Measurements from ENCODE around the gene ZBTB42.

ZBTB42 gene

DNA sequence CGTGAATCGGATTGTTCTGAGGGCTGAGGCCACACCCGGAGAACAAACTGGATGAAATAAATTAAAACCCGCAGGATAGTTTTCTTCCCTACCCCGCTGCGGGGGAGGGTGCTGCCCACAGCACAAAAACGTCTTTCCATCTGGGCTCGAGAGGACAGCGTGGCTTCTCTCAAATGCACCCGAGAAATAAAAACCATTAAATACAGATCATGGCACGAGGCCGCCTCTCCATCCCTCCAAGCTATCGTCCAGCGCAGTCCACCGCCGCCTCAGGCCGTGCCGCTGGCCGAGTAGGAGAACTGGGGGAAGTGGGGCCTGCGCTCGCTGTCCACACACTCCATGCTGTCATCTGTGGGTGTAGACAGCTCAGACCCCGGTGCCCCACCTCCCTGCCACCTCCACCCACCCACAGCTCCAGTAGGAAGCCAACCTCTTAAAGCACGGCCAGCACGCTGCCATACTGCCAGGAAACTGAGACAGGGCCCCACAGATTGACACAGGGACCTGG is 30.8 kb upstream of the ZBTB42 start:
- Histone ChIP-seq H3K9me3 (ENCODE audit: control insufficient read depth, insufficient read depth, low read depth, low read length) (no peaks in the 10 kb centered on the region), H3K36me3 (ENCODE audit: control insufficient read depth in 2 of 2, insufficient read depth in 1 of 2, low read length in 2 of 2) (peaks cover 0 to 55% of the 10 kb centered on the region in 2 experiments; a peak in 2 of 3 replicates), H3K4me1 (ENCODE audit: control insufficient read depth, insufficient read depth, low read length) (peaks cover 4% of the 10 kb centered on the region; the same call in 1 of the 2 replicates), H3K27ac (ENCODE audit: extremely low read depth, low read depth, low read length) (no peak overlapping the region), H3K4me3 (ENCODE audit: low read depth, low read length) (no peak overlapping the region)
- TF ChIP-seq EGR2 (tag by site-specific recombination; IDR thresholded peaks at IDR 0.05; ENCODE audit: low read depth) (peak; percentile 79), SP2 (tag by site-specific recombination; IDR thresholded peaks at IDR 0.05) (no peak), ZNF112 (tag by site-specific recombination; IDR thresholded peaks at IDR 0.05) (no peak), ZFHX2 (tag by site-specific recombination; conservative IDR thresholded peaks at IDR 0.05) (peak; percentile 95), ZNF629 (tag by site-specific recombination; IDR thresholded peaks at IDR 0.05) (no peak)
- TF ChIP-seq, protein P1, sequence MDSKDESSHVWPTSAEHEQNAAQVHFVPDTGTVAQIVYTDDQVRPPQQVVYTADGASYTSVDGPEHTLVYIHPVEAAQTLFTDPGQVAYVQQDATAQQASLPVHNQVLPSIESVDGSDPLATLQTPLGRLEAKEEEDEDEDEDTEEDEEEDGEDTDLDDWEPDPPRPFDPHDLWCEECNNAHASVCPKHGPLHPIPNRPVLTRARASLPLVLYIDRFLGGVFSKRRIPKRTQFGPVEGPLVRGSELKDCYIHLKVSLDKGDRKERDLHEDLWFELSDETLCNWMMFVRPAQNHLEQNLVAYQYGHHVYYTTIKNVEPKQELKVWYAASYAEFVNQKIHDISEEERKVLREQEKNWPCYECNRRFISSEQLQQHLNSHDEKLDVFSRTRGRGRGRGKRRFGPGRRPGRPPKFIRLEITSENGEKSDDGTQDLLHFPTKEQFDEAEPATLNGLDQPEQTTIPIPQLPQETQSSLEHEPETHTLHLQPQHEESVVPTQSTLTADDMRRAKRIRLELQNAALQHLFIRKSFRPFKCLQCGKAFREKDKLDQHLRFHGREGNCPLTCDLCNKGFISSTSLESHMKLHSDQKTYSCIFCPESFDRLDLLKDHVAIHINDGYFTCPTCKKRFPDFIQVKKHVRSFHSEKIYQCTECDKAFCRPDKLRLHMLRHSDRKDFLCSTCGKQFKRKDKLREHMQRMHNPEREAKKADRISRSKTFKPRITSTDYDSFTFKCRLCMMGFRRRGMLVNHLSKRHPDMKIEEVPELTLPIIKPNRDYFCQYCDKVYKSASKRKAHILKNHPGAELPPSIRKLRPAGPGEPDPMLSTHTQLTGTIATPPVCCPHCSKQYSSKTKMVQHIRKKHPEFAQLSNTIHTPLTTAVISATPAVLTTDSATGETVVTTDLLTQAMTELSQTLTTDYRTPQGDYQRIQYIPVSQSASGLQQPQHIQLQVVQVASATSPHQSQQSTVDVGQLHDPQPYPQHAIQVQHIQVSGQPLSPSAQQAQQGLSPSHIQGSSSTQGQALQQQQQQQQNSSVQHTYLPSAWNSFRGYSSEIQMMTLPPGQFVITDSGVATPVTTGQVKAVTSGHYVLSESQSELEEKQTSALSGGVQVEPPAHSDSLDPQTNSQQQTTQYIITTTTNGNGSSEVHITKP (tag by site-specific recombination; IDR thresholded peaks at IDR 0.05): no peak
- POLR2A ChIA-PET: interaction anchor here (1.1 to 1.3 kb wide), 2 partner anchors 17 to 34 kb away, joined by 3 to 4 read pairs; partner anchors contain the start of gene SIVA1
- CTCF ChIA-PET: interaction anchor here (0.6 to 3.7 kb wide), 2 partner anchors 56 to 203 kb away, joined by 3 to 57 read pairs; no protein-coding TSS in a partner anchor

DNA sequence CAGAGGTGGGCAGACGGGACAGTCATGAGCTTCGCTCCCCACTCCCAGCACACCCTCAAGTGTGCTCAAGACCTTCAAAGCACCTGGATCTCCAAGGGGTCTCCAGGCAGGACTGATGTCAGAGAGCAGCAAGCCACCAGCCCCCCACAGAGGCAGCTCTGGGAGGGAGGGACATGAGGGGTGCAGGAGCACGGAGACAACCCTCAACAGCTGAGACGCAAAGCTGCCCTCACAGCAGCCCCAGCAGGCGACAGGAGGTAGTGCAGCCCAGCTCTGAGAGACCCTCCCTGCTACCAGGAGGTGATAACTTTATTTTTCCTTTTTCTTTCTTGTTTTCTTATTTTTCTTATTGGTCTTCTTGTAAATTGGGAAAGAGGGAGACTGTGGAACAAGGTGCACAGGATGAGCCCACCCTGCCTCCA is 30.0 kb upstream of the ZBTB42 start:
- TF ChIP-seq ZNF19 (tag by site-specific recombination; IDR thresholded peaks at IDR 0.05; ENCODE audit: low read depth) (no peak), SETDB1 (IDR thresholded peaks at IDR 0.05; ENCODE audit: insufficient read length, low read length) (peak; percentile 40), GLIS1 (tag by site-specific recombination; IDR thresholded peaks at IDR 0.05) (peak; percentile 69), GLIS2 (tag by site-specific recombination; IDR thresholded peaks at IDR 0.05) (0 out of 2 replicates have a peak, but pooled peaks have one; percentile 22), MYNN (tag by site-specific recombination; IDR thresholded peaks at IDR 0.05; ENCODE audit: borderline replicate concordance) (no peak), GFI1B (tag by site-specific recombination; IDR thresholded peaks at IDR 0.05) (no peak), ZBTB21 (tag by site-specific recombination; IDR thresholded peaks at IDR 0.05) (no peak), ZNF175 (tag by site-specific recombination; IDR thresholded peaks at IDR 0.05) (no peak), ZNF843 (tag by site-specific recombination; IDR thresholded peaks at IDR 0.05) (no peak), ZNF426 (tag by site-specific recombination; IDR thresholded peaks at IDR 0.05) (no peak), ZNF707 (tag by site-specific recombination; IDR thresholded peaks at IDR 0.05) (peak; percentile 58; the same call in 1 of the 2 replicates), KLF8 (tag by site-specific recombination; IDR thresholded peaks at IDR 0.05) (peak; percentile 47; the same call in 1 of the 2 replicates), ZNF600 (tag by site-specific recombination; IDR thresholded peaks at IDR 0.05) (no peak), ZNF335 (tag by site-specific recombination; conservative IDR thresholded peaks at IDR 0.05) (no peak)
- TF ChIP-seq, protein P2, sequence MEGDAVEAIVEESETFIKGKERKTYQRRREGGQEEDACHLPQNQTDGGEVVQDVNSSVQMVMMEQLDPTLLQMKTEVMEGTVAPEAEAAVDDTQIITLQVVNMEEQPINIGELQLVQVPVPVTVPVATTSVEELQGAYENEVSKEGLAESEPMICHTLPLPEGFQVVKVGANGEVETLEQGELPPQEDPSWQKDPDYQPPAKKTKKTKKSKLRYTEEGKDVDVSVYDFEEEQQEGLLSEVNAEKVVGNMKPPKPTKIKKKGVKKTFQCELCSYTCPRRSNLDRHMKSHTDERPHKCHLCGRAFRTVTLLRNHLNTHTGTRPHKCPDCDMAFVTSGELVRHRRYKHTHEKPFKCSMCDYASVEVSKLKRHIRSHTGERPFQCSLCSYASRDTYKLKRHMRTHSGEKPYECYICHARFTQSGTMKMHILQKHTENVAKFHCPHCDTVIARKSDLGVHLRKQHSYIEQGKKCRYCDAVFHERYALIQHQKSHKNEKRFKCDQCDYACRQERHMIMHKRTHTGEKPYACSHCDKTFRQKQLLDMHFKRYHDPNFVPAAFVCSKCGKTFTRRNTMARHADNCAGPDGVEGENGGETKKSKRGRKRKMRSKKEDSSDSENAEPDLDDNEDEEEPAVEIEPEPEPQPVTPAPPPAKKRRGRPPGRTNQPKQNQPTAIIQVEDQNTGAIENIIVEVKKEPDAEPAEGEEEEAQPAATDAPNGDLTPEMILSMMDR (tag by site-specific recombination; IDR thresholded peaks at IDR 0.05): 0 out of 2 replicates have a peak, but pooled peaks have one; percentile 45
- TF ChIP-seq, protein P3, sequence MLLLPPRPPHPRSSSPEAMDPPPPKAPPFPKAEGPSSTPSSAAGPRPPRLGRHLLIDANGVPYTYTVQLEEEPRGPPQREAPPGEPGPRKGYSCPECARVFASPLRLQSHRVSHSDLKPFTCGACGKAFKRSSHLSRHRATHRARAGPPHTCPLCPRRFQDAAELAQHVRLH (tag by site-specific recombination; IDR thresholded peaks at IDR 0.05): 0 out of 2 replicates have a peak, but pooled peaks have one; percentile 26
- TF ChIP-seq, protein P4, sequence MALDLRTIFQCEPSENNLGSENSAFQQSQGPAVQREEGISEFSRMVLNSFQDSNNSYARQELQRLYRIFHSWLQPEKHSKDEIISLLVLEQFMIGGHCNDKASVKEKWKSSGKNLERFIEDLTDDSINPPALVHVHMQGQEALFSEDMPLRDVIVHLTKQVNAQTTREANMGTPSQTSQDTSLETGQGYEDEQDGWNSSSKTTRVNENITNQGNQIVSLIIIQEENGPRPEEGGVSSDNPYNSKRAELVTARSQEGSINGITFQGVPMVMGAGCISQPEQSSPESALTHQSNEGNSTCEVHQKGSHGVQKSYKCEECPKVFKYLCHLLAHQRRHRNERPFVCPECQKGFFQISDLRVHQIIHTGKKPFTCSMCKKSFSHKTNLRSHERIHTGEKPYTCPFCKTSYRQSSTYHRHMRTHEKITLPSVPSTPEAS (tag by site-specific recombination; IDR thresholded peaks at IDR 0.05): no peak
- Histone ChIP-seq H3K4me1 (ENCODE audit: control insufficient read depth, insufficient read depth, low read length) (peaks cover 4% of the 10 kb centered on the region; the same call in 1 of the 2 replicates), H3K4me3 (ENCODE audit: low read depth, low read length) (no peak overlapping the region), H3K27ac (ENCODE audit: extremely low read depth, low read depth, low read length) (no peak overlapping the region), H3K36me3 (ENCODE audit: control insufficient read depth in 2 of 2, insufficient read depth in 1 of 2, low read length in 2 of 2) (peaks cover 0 to 62% of the 10 kb centered on the region in 2 experiments; a peak in 2 of 3 replicates), H3K9me3 (ENCODE audit: control insufficient read depth, insufficient read depth, low read depth, low read length) (no peaks in the 10 kb centered on the region)
- CTCF ChIA-PET: interaction anchor here (0.6 to 3.7 kb wide), 3 partner anchors 56 to 275 kb away, joined by 3 to 57 read pairs (median 6); no protein-coding TSS in a partner anchor
- POLR2A ChIA-PET: interaction anchor here (1.1 to 1.6 kb wide), 2 partner anchors 18 to 21 kb away, joined by 3 to 4 read pairs; partner anchors contain the start of gene SIVA1

Measured in HEK293 (cell line).